Activated CD8-positive, alpha-beta T cell treated with anti-CD3 and anti-CD28 coated beads, Interleukin-2, amount 10 ng/mL, durations not matched to agents 7 days and 5 days (primary cell): ENCODE measurements around the gene BSND. TPM values are rescaled to one million over a fixed set of nuclear protein-coding genes. Genes with fewer than 3 reads are reported as not detected.

Experiments
- ATAC-seq: fragments of 150-1000 bp; cut with Tn5 transposase; one replicate; pipeline ENCODE4 v1.10.0; 2021; ENCODE audit warnings: moderate library complexity
- CTCF ChIA-PET: fragments of 350-600 bp; sonication (Branson Sonifier 250); formaldehyde crosslinking; loops from one replicate; lab custom pipeline; 2021; ENCODE audit warnings: antibody characterized with exemption; lab: Charles Lee
- POLR2A ChIA-PET: fragments of 350-600 bp; sonication (Branson Sonifier 250); formaldehyde crosslinking; loops from one replicate; lab custom pipeline; 2021; ENCODE audit warnings: antibody characterized with exemption; lab: Charles Lee
- DNase-seq: peaks from one replicate; pipeline ENCODE4 v3.0.0-alpha.2; 2020
- H3K27ac Mint-ChIP-seq: one replicate; pipeline ENCODE4 v1.8.0; 2021; ENCODE audit warnings: mild to moderate bottlenecking, mixed read lengths
- H3K27me3 Mint-ChIP-seq: one replicate; pipeline ENCODE4 v1.8.0; 2021; ENCODE audit warnings: low read depth, mixed read lengths
- H3K36me3 Mint-ChIP-seq: one replicate; pipeline ENCODE4 v1.8.0; 2021; ENCODE audit warnings: low read depth, mixed read lengths
- H3K4me1 Mint-ChIP-seq: one replicate; pipeline ENCODE4 v1.8.0; 2021; ENCODE audit warnings: low read depth, mixed read lengths
- H3K4me3 Mint-ChIP-seq: one replicate; pipeline ENCODE4 v1.8.0; 2021; ENCODE audit warnings: mild to moderate bottlenecking, mixed read lengths
- H3K9me3 Mint-ChIP-seq: one replicate; pipeline ENCODE4 v1.8.0; 2022; ENCODE audit warnings: mixed read lengths; ENCODE audit not compliant: insufficient read depth
- total RNA-seq, 2 experiments: library from RNA; stranded (reverse); gene quantifications; one replicate each; pipeline ENCODE4 v1.2.3, GENCODE V29; 2021

BSND gene
- total RNA-seq, 2 experiments from 2014 or later: 0.05 TPM; not detected in 1

DNA sequence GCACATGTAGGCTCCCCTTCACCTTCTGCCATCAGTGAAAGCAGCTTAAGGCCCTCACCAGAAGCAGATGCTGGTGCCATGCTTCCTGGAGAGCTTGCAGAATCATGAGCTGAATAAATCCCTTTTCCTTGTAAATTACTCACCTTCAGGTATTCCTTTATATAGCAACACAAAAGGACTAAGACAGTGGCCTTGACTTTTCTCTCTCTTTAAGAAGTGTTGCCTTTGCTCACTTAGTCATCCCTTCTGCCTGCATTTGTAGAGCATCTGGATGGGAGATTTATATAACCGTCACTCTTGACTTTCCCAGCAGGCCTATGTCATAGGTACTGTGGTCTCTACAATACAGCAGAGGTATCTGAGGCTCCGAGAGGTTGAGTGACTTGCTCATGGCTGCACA is 44.3 kb downstream of the BSND start:
- H3K27ac Mint-ChIP-seq: no peak overlapping the region
- DNase-seq: no peak
- H3K36me3 Mint-ChIP-seq: no peaks in the 10 kb centered on the region
- H3K9me3 Mint-ChIP-seq: no peaks in the 10 kb centered on the region
- ChIA-PET CTCF (no interaction called here), POLR2A (no interaction called here)
- no peak overlapping the region for H3K4me3 Mint-ChIP-seq
- ATAC-seq: no peak
- no peaks in the 10 kb centered on the region for H3K4me1 Mint-ChIP-seq
- peaks cover 37% of the 10 kb centered on the region for H3K27me3 Mint-ChIP-seq

DNA sequence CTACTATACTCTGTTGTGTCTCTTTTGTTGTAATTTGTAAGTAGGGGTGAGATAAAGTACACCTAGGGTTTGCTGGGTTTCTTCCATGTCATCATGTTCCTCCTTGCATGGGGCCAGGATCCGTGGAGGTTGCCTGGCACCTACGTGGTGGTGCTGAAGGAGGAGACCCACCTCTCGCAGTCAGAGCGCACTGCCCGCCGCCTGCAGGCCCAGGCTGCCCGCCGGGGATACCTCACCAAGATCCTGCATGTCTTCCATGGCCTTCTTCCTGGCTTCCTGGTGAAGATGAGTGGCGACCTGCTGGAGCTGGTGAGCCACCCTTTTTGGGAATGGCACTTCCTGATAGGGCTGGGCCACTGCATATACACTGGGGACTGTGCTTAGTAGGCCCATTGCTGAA is 45.0 kb downstream of the BSND start:
- Mint-ChIP-seq H3K27me3 (peaks cover 30% of the 10 kb centered on the region), H3K36me3 (no peaks in the 10 kb centered on the region), H3K4me3 (no peak overlapping the region), H3K27ac (no peak overlapping the region), H3K9me3 (no peaks in the 10 kb centered on the region), H3K4me1 (no peaks in the 10 kb centered on the region)
- ChIA-PET POLR2A (no interaction called here), CTCF (no interaction called here)
- DNase-seq (no peak), ATAC-seq (no peak)

DNA sequence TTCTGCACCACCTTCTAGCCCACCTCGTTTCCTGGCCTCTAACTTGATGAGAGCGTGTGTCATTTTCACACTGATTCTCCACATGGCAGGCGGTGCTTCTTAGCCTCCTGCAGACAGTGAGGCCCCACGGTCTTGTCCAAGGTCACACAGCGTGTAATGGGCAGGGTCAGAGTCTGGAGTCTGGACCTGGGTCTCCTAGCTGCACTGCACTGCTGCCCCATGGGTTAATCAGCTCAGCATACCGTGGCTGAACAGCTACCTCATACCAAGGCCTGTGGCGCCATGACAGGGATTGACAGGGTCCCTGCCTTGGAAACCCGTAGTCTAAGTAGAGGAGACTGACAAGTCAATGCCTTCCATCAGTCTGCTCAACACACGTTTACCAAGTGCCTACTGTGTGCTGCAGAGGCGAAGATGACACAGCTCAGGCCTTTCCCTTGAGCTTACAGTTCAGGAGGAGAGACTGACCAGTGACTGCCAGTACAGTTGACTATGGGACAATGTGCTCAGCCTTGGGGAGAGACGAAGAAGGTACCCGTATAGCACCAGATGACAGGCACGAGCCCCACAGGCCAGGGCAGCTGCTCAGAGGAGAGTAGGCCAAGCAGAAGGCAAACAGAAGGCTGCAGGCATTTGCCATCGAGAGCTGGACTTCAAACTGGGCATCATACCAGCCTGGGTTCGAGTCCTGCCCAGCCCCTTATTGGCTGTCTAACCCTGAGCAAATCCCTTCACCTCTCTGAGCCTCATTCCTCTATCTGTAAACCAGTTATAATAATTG is 46.1 kb downstream of the BSND start:
- ATAC-seq (no peak), DNase-seq (no peak)
- Mint-ChIP-seq H3K9me3 (no peaks in the 10 kb centered on the region), H3K27ac (no peak overlapping the region), H3K36me3 (no peaks in the 10 kb centered on the region), H3K4me1 (no peaks in the 10 kb centered on the region), H3K27me3 (peaks cover 20% of the 10 kb centered on the region), H3K4me3 (no peak overlapping the region)
- ChIA-PET POLR2A (no interaction called here), CTCF (no interaction called here)

DNA sequence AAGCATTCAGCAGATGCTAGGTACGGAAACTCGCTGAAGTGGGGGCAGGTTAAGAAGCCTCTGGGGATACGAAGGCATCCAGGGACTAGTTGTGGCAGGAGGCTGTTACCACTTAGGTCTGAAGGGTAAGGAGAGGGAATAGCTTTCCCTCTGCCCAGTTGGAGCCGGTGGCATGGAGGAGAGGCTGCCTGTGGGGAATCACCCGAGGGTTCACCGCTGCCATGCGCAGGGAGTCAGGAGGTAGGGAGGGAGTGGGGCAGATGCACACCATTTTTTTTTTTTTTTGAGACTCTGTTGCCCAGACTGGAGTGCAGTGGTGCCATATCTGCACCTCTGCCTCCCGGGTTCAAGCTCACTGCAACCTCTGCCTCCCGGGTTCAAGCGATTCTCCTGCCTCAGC is 46.7 kb downstream of the BSND start:
- ATAC-seq (no peak), DNase-seq (no peak)
- H3K27me3 Mint-ChIP-seq: peaks cover 14% of the 10 kb centered on the region
- H3K9me3 Mint-ChIP-seq: no peaks in the 10 kb centered on the region
- CTCF ChIA-PET: no interaction called here
- POLR2A ChIA-PET: no interaction called here
- H3K4me1 Mint-ChIP-seq: no peaks in the 10 kb centered on the region
- H3K4me3 Mint-ChIP-seq: no peak overlapping the region
- no peaks in the 10 kb centered on the region for H3K36me3 Mint-ChIP-seq
- H3K27ac Mint-ChIP-seq: no peak overlapping the region

DNA sequence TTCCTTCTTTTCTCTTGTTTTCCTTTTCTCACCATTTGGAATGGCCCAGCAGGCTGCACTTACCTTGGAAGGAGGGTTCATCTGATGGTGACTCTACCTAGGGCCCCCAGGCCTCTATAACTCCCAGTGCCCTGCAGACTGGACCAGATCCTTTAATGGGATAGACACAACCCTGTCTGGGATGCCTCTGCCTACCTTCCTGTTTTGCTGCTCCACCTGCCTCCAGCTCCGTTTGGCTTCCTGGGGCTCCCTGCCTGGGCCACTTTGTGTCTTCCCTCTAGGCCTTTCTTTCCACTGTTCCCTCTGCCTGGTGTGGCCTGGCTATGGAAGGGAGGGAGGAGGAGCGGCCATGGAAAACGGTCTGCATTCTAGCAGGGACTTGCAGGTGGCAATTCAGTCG is 48.1 kb downstream of the BSND start:
- no peaks in the 10 kb centered on the region for H3K36me3 Mint-ChIP-seq
- POLR2A ChIA-PET: no interaction called here
- no peaks in the 10 kb centered on the region for H3K4me1 Mint-ChIP-seq
- H3K4me3 Mint-ChIP-seq: no peak overlapping the region
- CTCF ChIA-PET: no interaction called here
- no peak overlapping the region for H3K27ac Mint-ChIP-seq
- no peaks in the 10 kb centered on the region for H3K9me3 Mint-ChIP-seq
- DNase-seq: no peak
- peaks cover 2% of the 10 kb centered on the region for H3K27me3 Mint-ChIP-seq
- no peak for ATAC-seq

DNA sequence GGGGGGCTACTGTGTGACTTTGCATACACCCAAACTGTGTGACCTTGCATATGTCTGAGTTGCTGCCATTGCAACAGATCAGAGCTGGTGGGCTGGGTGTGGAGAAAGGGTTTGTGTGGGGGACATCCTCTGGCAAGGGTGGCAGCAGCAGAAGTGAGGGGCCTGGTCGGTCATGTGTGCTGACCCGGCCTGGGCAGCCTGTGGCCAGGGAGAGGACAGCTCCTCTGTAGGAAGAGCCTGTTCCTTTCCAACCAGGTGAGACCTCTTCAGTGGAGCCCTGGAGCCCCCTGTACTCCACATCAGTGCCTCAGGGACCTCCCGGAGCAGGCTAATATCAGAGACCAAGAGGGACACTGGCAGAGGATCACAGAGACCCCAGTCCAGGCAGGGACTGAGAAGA is 48.9 kb downstream of the BSND start:
- H3K9me3 Mint-ChIP-seq: no peaks in the 10 kb centered on the region
- ChIA-PET CTCF (no interaction called here), POLR2A (no interaction called here)
- H3K27ac Mint-ChIP-seq: no peak overlapping the region
- no peak for DNase-seq
- H3K4me1 Mint-ChIP-seq: no peaks in the 10 kb centered on the region
- no peaks in the 10 kb centered on the region for H3K27me3 Mint-ChIP-seq
- no peaks in the 10 kb centered on the region for H3K36me3 Mint-ChIP-seq
- no peak for ATAC-seq
- H3K4me3 Mint-ChIP-seq: no peak overlapping the region

DNA sequence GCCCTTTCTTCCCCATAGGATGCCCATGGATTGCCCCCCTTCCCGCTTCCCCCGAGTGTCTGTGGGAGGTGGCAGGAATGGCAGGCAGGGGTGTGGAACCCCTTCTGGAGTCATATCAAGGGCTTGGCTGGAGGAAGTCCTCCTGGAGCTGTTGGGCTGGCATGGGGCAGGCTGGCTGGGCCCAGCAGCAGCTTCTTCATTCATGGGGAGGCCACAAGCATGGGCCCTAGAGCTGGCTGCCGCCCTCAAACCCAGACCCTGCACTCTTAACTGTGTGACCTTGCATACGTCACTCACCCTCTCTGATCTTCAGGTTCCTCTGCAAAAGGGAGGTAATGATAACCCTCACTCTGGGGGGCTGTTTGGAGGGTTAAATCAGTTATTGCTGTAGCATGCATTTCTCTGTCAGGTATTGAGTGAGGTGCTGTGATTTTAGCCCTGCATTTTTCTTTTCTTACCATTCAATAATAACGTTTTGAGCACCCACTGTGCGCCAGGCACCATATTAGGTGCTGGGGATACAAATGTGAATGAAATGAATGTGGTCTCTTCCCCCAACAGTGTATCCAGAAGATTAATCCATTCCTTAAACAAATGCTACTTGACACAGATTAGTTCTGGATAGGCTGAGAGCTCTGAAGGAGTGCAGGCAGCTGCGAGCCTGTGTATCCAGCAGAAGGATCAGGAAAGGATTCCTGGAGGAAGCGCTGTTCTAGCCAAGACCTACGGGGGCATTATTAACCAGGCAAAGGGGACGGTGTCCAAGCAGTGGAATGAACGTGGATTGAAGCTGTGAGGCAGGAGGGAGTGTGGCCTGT is 49.9 kb downstream of the BSND start:
- CTCF ChIA-PET: no interaction called here
- no peaks in the 10 kb centered on the region for H3K4me1 Mint-ChIP-seq
- POLR2A ChIA-PET: no interaction called here

DNA sequence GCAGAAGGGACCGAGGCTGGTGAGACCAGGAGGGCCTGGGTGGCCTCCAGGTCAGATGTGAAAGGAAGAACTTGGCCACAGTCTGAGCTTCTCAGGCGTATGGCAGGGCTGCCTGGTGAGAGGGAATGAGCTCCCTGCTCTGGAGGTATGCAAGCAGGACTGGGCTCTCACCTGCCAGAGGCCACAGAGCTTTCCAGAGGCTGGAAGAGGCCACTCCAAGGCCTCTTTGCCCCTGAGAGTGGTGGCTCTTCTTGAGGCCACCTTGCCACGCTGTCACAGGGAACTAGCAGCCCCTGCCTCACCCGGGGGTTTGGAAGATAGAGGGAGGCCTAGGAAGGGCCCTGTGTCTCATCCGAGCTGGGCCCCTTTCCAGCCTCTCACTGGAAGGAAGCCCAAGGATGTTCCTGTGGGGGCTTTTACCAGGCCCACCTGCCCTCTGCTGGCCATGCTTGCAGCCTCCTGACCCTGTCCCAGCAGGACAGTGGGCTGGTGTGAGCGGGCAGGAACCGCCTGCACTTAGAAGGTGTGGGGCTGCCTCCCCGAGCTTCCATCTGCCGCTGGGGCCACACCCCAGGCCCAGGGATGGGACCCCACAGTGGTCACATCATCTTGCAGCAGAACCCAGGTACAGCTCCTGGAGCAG is 50.7 kb downstream of the BSND start:
- no peak for ATAC-seq
- Mint-ChIP-seq H3K4me1 (no peaks in the 10 kb centered on the region), H3K27ac (no peak overlapping the region), H3K36me3 (no peaks in the 10 kb centered on the region), H3K4me3 (no peak overlapping the region), H3K27me3 (no peaks in the 10 kb centered on the region), H3K9me3 (no peaks in the 10 kb centered on the region)
- ChIA-PET CTCF (no interaction called here), POLR2A (no interaction called here)
- no peak for DNase-seq

More for the DNA sequence above, 49.9 kb downstream of the BSND start:
- ATAC-seq (no peak), DNase-seq (no peak)
- H3K27ac Mint-ChIP-seq: no peak overlapping the region
- no peaks in the 10 kb centered on the region for H3K36me3 Mint-ChIP-seq
- H3K27me3 Mint-ChIP-seq: no peaks in the 10 kb centered on the region
- H3K9me3 Mint-ChIP-seq: no peaks in the 10 kb centered on the region
- H3K4me3 Mint-ChIP-seq: no peak overlapping the region

DNA sequence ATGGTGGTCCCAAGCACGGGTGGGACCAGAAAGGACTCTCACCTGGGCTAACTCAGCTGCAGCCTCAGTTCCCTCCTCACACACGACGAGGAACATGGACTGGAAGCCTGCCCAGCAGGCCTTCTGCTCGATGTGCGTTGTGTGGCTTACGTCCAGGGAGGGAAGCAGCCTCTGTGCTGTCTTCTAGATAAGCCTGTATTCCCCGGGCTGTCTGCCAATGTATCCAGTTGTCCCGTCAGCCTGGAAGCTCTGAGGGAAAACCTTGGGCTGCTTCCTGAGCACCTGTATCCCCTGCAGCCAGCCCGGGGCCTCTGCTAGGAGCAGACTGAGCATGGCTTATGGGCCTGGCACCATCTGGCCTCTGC is 51.2 kb downstream of the BSND start:
- ChIA-PET POLR2A (no interaction called here), CTCF (no interaction called here)
- DNase-seq (no peak), ATAC-seq (no peak)
- Mint-ChIP-seq H3K36me3 (no peaks in the 10 kb centered on the region), H3K4me3 (no peak overlapping the region), H3K9me3 (no peaks in the 10 kb centered on the region), H3K4me1 (no peaks in the 10 kb centered on the region), H3K27ac (no peak overlapping the region), H3K27me3 (no peaks in the 10 kb centered on the region)

DNA sequence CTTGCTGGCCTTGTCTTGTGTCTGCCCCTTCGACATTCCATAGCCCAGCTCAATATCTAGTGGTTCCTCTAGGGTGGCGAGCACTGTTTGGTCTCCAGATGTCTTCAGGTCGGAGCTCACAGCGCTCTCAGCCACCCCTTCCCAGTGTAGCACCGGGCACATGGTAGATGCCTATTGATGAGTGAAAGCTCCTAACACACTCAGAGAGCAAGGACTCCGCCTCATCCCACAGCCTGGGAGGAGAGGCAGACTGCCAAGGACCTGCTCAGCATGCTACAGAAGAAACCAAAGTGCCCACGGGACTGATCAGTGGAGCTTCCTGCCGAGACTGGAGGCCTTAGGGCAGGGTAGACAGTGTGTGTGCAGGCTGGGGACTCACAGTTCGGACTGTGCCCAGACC is 51.5 kb downstream of the BSND start:
- Mint-ChIP-seq H3K27ac (no peak overlapping the region), H3K36me3 (no peaks in the 10 kb centered on the region), H3K4me3 (no peak overlapping the region), H3K4me1 (no peaks in the 10 kb centered on the region), H3K9me3 (no peaks in the 10 kb centered on the region), H3K27me3 (no peaks in the 10 kb centered on the region)
- ATAC-seq: no peak
- CTCF ChIA-PET: no interaction called here
- POLR2A ChIA-PET: no interaction called here
- DNase-seq: no peak

DNA sequence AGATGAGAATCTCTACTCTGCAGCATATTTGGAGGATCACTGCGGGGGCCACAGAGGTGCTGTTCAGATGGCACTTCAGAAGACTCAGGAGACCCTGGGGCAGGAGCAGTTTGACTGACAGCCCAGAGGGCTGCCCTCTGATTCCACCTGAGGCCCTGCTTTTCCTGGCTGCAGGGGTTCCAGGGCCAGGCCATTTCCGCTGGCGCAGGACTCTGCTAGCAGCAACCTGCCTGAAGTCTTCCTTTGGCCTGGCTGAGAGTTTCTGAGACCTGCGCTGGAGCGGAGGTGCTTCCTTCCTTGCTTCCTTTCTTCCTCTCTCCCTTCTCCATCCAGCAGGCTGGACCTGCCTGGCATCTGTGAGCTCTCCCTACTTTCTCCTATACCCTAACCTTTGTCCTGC is 52.4 kb downstream of the BSND start:
- H3K4me3 Mint-ChIP-seq: no peak overlapping the region
- CTCF ChIA-PET: no interaction called here
- H3K9me3 Mint-ChIP-seq: no peaks in the 10 kb centered on the region
- H3K27me3 Mint-ChIP-seq: no peaks in the 10 kb centered on the region
- H3K4me1 Mint-ChIP-seq: no peaks in the 10 kb centered on the region
- DNase-seq (no peak), ATAC-seq (no peak)
- H3K27ac Mint-ChIP-seq: no peak overlapping the region
- H3K36me3 Mint-ChIP-seq: no peaks in the 10 kb centered on the region
- POLR2A ChIA-PET: no interaction called here

DNA sequence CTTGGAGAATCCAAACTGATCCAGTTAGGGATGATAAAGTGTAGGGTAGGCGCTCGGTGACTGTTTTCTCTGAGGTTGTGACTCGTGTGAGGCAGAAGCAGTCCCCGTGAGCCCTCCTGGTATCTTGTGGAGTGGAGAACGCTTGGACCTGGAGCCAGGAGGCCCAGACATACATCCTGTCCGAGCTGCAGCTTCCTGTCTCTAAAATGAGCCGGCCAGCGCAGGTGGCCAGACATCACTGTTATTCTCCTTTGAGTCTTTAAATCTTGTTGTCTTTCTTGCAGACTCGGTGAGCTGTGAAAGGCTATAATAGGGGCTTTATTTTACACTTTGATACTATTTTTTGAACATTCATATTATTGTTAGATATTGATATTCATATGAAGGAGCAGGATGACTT is 52.9 kb downstream of the BSND start:
- Mint-ChIP-seq H3K27ac (no peak overlapping the region), H3K27me3 (no peaks in the 10 kb centered on the region), H3K4me1 (no peaks in the 10 kb centered on the region), H3K4me3 (no peak overlapping the region), H3K36me3 (no peaks in the 10 kb centered on the region), H3K9me3 (no peaks in the 10 kb centered on the region)
- DNase-seq (no peak), ATAC-seq (no peak)
- CTCF ChIA-PET: no interaction called here
- POLR2A ChIA-PET: no interaction called here
